Stromal cell of bone marrow (primary cell): ENCODE measurements around the gene CCR3.

Experiments used
- DNase-seq: peaks from one replicate; pipeline ENCODE4 v3.0.0-alpha.2; 2012; ENCODE audit warnings: low read depth

The CCR3 gene

GRCh38 chr3:46276497-46277099, 34.3 kb downstream of the CCR3 start:
- no peak for DNase-seq

GRCh38 chr3:46277476-46277875, 35.2 kb downstream of the CCR3 start:
- no peak for DNase-seq

- DNase-seq = no peak
Observed at GRCh38 chr3:46278816-46279672, 36.8 kb downstream of the CCR3 start.

GRCh38 chr3:46280105-46280797, 38.0 kb downstream of the CCR3 start:
- DNase-seq = peak; percentile 53

- no peak for DNase-seq
Observed at GRCh38 chr3:46281551-46281950, 39.3 kb downstream of the CCR3 start.

GRCh38 chr3:46282041-46282440, 39.8 kb downstream of the CCR3 start:
- DNase-seq = no peak

- no peak for DNase-seq
Observed at GRCh38 chr3:46282696-46283095, 40.4 kb downstream of the CCR3 start.

GRCh38 chr3:46283881-46284450, 41.7 kb downstream of the CCR3 start:
- DNase-seq = no peak

GRCh38 chr3:46284981-46285683, 42.9 kb downstream of the CCR3 start:
- DNase-seq = no peak

GRCh38 chr3:46285931-46286619, 43.8 kb downstream of the CCR3 start:
- DNase-seq = no peak

GRCh38 chr3:46286947-46287565, 44.8 kb downstream of the CCR3 start:
- DNase-seq = no peak

- DNase-seq = no peak
Observed at GRCh38 chr3:46289551-46289950, 47.3 kb downstream of the CCR3 start.

GRCh38 chr3:46289966-46290365, 47.7 kb downstream of the CCR3 start:
- DNase-seq = no peak

- no peak for DNase-seq
Observed at GRCh38 chr3:46291046-46291445, 48.8 kb downstream of the CCR3 start.

- DNase-seq = no peak
Observed at GRCh38 chr3:46293035-46293724, 50.9 kb downstream of the CCR3 start.

GRCh38 chr3:46293991-46294833, 52.0 kb downstream of the CCR3 start:
- DNase-seq = no peak

GRCh38 chr3:46296826-46297225, 54.6 kb downstream of the CCR3 start:
- DNase-seq = no peak

GRCh38 chr3:46297658-46298423, 55.6 kb downstream of the CCR3 start:
- no peak for DNase-seq
